Measurements from ENCODE around the gene C1orf159.

- TF ChIP-seq EZH2 (IDR thresholded peaks at IDR 0.05; ENCODE audit: insufficient read depth, poor library complexity, severe bottlenecking) (no peak), EZH2phosphoT487 (IDR thresholded peaks at IDR 0.05; ENCODE audit: insufficient read depth, low read depth) (no peak)
Observed at GRCh38 chr1:1058088-1058905, 57.6 kb downstream of the C1orf159 start.
